Lower leg skin (tissue), 3 donors: Measurements from ENCODE around the gene FAM114A1.

Experiments
- POLR2A ChIP-seq, 2 donors: fragments of 450-650 bp; IDR thresholded peaks; one replicate each; pipeline ENCODE4 v1.6.1; 2016 to 2017; ENCODE audit warnings: antibody characterized with exemption in 2 of 2, mild to moderate bottlenecking in 1 of 2, moderate library complexity in 1 of 2
- TF ChIP-seq, protein P1 (sequence below), 3 donors: fragments of 450-650 bp; IDR thresholded peaks; one replicate each; pipeline ENCODE4 v1.5.1; 2016; ENCODE audit warnings: antibody characterized with exemption in 3 of 3, mild to moderate bottlenecking in 3 of 3, moderate library complexity in 2 of 3

DNA sequence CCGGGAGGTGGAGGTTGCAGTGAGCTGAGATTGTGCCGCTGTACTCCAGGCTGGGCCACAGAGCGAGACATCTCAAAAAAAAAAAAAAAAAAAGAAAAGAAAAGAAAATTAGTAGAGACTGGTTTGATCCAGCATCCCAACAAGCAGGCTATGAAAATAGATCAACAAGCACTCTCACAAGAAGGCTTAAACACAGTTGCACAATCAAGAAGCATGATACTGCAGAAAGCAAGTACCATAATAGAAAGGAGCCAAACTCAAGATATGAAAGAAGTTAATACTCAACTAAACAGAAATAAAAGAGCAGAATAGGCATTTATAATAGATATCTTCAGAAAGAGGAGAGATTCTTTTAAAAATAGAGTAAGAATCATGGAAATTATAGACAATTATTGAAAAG lies 21.6 kb upstream of the FAM114A1 start:
- TF ChIP-seq, protein P1, sequence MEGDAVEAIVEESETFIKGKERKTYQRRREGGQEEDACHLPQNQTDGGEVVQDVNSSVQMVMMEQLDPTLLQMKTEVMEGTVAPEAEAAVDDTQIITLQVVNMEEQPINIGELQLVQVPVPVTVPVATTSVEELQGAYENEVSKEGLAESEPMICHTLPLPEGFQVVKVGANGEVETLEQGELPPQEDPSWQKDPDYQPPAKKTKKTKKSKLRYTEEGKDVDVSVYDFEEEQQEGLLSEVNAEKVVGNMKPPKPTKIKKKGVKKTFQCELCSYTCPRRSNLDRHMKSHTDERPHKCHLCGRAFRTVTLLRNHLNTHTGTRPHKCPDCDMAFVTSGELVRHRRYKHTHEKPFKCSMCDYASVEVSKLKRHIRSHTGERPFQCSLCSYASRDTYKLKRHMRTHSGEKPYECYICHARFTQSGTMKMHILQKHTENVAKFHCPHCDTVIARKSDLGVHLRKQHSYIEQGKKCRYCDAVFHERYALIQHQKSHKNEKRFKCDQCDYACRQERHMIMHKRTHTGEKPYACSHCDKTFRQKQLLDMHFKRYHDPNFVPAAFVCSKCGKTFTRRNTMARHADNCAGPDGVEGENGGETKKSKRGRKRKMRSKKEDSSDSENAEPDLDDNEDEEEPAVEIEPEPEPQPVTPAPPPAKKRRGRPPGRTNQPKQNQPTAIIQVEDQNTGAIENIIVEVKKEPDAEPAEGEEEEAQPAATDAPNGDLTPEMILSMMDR (IDR thresholded peaks at IDR 0.05) = no peak
- TF ChIP-seq POLR2A (IDR thresholded peaks at IDR 0.05) = no peak
